ENCODE measurements around the gene TBC1D19.

TBC1D19 gene

DNA sequence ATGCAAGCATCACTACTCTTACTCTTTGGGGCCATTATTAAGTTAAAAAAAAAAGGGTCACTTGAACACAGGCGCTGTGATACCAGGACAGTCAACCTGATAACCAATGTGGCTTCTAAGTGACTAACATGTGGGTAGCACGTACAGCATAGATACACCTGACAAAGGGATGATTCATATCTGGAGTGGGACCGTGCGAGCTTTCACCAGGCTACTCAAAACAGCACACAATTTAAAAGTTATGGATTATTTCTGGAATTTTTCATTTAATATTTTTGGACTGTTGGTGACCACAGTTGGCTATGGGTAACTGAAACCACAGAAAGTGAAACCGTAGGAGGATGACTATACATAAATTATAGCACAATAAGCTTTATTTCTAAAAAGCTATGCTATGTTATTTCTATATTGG is 162.9 kb downstream of the TBC1D19 start:
- DNase-seq = no peak

DNA sequence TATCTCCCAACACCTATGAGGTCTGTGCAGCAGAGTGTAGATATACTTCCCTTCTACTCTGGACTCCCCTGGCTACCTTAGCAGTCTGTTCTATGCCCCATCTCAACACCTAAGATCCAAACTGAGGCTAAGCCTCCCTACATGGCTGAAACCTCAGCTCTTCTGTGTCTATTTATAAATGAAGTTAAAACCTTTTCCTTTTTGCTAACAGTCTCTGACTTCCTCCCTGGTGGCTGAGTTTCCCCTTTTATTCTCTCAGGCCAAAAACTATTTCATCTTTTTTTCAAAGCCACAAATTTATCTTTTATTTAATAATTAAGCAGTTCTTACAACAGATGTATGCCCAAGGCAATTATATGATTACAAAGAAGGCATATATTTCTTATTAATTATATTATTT is 164.9 kb downstream of the TBC1D19 start:
- DNase-seq = no peak

DNA sequence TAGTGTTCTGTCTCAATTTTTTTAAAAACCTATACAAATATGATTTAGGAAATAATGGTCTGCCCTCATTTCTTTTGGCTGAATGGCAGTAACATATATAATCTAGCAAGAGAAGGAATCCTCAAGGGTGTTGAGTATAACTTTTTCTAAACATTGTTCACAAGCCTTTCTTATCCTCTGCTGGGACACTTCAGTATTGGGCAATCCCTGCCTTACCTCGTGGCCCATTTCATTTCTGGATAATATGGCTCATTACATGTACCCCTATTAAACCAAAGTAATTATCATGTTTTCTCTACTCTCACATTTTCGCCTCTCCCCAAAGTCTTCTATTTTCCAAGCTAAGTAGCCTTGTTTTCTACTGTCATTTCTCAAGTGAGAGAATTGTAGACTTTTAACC is 166.0 kb downstream of the TBC1D19 start:
- no peak for DNase-seq

DNA sequence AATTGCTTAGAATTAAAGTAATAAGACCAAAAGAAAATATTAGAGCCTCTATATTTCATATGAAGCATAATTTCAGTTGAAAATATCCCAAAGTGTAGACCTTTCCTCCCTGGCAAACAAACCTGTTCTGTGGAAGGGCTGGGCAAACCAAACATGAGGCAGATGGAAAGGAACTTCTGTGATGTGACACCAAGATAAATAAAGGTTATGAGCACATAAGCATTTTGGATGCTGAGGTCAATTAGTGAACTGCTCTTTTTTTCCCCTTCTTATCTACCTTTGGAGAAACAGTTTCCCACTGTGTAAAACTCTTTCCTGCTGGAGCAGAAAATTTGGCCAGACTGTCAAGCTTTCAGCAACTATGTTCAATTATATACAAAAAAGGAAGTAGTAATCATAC is 167.1 kb downstream of the TBC1D19 start:
- no peak for DNase-seq

DNA sequence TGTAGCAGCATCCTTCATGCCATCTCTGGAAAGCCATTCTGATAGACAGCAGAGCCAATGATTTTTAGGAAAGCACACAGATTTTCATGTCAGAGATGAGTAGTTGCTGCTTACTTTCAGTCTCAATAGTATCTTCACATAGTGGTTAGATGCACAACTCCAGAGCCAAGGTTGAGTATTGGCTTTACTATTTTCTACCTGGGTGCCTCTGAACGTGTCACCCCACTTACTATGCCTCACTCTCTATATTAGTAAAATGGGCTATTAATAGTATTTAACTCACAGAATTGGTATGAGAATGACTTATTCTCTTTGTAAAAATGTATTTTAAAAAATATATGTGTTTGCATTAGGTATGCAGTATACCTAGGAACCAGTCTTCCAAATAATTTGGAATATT is 168.0 kb downstream of the TBC1D19 start:
- no peak for DNase-seq

DNA sequence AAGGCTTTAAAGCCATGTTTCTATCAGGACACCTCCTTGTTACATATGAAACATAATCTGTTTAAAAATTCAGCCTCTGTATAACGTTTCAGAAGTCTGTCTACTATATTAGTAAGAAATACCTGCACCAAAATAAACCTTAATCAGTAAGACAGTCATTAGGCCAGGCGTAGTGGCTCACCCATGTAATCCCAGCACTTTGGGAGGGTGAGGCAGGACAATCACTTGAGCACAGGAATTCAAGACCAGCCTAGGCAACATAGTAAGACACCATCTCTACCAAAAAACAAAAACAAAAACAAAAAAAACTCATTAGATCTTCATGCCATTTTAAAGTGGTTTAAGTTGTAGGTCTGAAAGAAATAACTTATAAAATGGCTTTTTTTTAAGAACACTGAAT is 169.3 kb downstream of the TBC1D19 start:
- no peak for DNase-seq

DNA sequence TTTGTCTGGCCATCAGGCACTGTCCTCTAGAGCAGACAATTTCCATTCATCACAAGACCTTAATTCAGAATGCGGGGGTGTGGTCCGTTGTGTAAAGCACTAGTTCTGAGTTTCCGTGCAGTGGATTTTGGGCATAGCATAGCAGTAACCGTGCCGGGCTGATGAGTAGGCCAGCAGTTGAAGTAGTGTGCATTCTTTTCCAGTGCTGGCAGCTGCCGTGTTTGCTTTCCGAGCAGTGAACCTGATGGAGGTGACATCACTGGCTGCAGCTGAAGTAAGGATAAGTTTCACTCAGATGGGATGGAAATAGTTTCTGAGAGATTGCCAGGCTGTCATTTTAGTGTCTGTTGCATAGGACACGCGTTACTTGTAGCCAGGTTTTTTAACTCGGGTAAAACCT is 169.7 kb downstream of the TBC1D19 start:
- no peak for DNase-seq

DNA sequence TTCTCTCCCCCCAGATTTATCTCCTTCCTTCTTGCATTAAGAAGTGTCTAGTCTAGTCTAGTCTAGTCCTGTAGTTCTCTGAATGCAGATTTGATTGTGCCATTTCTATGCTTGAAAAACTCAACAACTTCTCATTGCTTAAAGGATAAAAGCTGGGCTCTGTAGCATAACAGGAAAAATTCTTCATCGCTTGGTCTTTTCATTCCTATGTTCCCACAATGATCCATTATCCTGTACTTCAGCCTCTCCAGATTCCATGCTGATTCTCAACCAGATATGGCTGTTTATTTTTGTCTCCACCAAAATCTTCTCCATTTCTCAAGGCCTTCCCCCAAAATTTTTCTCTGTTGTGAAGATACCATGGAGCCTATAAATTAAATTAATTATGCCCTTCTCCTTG is 173.9 kb downstream of the TBC1D19 start:
- no peak for DNase-seq

DNA sequence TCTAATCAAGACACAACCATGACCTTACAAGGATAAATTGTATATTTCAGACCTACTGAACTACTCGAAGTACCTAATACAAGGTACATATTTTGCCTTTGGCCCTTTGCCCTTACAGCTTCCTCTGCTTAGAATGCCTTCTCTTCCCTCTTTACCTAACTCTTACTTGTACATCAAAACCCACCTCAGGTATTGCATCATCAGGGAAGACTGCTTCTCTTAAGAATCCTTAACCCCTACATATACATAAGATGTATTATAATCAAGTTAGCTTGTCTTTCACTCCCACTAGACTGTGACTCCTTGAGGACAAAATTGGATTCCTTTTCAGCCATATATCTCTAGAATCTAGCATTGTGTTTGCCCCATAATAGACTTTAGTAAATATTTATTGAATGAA is 175.0 kb downstream of the TBC1D19 start:
- no peak for DNase-seq

DNA sequence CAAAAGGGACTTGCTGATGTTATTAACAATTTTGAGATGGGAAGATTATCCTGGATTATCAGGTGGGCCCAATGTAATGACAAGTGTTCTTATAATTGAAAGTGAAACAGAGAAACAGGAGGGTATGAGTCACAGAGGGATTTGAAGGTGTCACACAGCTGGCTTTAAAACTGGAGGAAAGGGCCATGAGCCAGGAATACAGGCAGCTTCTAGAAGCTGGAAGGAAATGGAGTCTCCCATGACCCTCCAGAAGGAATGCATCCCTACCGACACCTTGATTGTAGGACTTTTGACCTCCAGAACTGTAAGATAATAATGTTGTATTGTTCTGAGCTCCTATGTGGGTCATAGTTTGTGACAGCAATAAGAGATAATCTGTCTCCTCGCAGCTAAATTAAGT is 178.8 kb downstream of the TBC1D19 start:
- no peak for DNase-seq

DNA sequence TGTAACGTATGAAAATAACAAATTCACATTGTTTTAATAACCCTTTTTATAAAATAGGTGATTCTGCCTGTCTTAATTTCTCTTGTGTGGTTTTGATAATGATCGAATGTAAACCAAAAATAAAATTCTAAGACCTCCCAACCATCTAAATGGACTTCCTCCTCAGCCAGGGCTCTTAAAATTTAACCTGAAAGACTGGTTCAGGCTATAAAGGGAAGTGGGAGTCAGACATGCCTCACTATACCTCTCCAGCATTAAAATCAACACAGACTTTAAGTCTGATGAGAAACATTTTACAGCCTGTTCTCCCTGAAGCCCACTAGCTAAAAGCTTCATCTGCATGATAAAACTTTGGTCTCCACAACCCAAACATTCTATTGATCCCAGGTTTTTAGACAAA is 179.2 kb downstream of the TBC1D19 start:
- no peak for DNase-seq

DNA sequence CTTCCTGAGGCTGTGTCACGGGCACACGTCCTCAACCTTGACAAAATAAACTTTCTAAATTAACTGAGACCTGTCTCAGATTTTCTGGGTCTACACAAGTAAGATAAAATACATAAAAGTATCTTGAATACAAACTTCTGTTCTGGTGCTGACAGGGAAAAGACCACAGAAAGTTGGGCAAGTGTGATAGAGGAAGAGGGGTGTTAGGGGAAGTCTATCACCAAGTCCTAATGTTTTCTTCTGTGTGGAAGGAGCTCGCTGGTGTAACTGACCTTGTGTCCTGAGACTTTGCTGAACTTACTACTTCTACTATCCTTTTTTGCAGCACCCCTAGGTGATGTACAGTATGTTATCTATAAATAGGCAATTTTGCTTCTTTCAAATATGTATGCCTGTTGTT is 179.8 kb downstream of the TBC1D19 start:
- DNase-seq = no peak

DNA sequence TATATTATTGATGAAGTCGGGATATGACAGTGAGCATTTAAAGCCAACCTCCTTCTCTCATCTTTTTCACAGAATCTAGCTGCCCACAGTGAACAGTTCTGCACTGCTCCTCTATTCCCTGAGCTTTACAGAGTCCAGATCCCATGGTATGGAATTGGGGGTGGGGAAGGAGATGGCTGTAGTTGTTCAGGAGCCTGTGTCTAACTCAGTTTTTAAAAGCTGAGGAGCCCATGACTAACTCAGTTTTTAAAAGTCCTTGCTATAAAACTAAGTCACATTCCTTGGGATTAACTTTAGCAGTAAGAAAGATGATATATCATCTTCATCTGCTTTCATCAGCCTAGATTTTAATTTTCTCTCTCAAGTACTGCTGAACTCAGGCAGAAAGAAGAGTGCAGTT is 180.3 kb downstream of the TBC1D19 start:
- no peak for DNase-seq

DNA sequence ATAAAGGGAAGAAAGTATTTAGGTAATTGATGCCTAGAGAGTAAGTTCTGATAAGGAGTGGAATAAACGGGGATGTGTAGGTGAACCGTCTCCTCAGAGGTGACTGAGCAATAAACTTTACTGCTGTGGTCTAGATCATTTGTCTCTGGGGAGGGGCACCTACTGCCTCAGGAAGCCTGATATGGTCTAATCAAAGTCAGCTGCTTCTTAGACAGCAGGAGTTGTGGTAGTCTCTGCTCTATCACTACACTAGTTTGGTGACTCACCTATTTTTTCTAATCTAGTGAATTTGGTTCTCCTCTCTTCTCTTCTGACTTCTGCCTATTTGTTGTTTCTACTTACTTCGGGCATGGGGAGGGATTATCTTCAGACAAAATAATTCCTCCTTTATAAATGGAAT is 181.6 kb downstream of the TBC1D19 start:
- no peak for DNase-seq

DNA sequence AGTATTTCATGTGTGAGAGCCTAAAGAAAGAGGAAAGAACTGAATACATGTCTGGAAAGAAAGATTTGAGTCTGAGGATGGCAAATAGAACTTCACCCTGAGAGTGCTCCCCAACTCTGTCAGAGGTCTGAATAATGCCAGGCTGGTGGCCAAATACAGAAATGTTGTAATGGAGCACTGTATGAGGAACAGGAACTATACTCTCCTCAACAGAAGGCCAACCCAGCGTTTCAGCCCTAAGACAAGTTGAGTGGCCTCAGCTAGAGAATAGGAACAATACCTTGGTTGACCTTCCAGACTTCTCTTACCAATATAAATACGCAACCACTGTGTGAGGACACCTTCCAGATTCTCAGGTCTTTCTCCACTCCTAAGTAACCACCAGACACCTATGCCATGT is 182.3 kb downstream of the TBC1D19 start:
- DNase-seq = no peak

DNA sequence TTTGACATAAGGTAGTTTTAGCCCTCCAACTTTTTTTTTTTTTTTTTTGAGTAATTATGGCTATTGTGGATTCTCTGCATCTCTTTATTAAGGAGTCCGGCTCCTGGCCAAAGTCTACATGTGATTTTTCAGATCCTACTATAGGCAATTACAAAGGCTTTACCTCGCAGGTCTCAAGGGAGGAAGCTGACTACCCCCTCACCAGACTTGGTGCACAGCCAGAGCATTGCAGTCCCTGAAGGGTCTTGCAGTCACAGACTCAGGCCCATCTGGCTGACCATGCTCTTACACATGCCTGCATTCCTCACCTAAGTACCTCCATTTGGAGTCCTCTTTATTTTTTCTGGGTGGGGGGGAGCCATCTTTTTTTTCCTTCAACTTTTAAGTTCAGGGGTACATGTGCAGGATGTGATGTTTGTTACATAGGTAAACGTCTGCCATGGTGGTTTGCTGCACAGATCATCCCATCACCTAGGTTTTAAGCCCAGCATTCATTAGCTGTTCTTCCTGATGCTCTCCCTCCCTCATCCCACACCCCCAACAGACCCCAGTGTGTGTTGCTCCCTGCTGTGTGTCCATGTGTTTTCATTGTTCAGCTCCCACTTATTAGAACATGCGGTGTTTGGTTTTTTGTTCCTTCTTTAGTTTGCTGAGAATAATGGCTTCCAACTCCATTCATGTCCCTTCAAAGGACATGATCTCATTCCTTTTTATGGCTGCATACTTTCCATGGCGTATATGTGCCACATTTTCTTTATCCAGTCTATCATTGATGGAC is 188.4 kb downstream of the TBC1D19 start:
- no peak for DNase-seq

DNA sequence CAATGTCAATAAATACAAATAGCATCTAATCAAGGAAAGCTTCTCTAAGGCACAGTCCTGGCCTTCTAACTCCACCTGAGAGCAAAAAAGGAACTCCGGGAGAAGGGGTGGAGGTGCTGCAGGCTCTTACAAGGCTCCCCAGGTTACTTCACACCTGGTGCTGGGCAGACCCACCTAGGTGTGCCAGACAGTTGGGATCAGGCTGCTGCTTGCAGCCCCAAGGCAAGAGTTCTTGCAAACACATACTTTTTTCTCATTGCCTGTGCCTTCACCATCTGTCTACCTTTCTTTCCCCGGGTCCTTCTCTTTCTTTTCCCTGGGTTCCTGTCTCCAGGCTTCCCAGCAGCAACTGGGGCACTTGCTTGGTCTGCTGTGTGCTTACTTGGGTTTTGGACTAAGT is 195.3 kb downstream of the TBC1D19 start:
- DNase-seq = no peak

DNA sequence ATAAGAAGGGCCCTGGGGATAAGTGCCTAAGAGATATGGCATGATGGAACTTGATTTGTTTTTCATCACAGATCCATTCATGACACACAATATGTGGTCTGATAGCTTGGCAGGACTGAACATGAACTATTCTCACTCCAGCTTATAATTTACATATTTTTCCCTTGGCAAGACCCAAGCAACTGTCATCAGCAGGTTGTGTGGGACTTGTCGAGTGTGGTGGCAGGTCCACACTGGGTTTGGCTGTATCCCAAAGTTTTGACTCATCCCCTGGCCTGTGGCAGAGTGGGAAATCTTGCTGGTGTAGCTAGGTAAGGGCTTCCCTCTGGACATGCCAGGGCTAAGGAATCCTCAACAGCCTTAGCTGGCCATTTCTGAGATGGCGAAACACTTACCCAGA is 195.8 kb downstream of the TBC1D19 start:
- no peak for DNase-seq

DNA sequence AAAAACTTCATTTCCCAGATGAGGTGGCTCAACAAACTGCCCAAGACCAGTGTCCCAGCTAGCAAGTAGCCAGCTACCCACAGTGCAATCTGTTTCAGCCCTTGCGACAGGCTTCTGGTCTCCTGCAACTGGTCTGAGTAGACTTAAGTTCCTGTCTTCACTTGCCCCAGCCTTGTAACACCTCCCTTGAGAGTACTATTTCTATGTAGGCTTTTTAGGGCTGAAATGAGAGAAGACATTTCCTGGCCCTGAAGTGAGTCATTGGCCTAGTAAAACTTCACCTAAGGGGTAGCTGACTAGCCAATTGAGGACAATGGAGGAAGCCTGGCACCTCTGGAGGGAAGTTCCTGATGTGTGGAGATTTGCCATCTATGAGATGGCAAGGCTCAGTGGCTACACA is 196.7 kb downstream of the TBC1D19 start:
- no peak for DNase-seq

DNA sequence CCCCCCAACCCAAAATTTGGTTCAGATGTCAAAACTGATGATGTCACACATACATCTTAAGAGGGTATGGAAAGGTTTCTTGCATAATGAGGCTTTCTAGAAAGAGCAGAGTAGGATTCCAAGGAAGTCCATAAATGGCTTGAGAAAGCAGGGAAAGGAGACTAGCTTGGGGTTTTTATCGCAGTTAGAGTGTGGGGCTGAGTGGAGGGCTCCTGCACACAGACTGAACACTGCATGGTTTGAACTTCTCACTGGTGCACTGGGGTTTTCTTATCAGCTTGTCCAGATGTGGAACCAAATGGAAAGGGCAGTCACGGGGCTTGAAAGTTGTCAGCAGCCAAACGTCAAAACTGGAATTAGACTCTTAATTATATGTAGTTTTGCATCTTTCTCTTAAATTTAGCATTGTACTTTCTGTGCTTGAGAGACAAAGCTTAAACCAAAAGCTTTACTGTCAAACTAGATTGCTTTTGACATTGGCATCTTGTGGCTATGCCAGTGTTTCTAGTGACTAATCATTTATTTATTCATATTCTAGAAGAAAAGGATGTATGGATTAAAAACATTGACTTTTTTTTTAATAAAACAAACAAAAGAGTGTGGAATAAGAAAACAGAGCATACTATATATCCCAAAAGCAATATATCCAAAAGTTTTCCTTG is 198.4 kb downstream of the TBC1D19 start:
- DNase-seq = no peak

DNA sequence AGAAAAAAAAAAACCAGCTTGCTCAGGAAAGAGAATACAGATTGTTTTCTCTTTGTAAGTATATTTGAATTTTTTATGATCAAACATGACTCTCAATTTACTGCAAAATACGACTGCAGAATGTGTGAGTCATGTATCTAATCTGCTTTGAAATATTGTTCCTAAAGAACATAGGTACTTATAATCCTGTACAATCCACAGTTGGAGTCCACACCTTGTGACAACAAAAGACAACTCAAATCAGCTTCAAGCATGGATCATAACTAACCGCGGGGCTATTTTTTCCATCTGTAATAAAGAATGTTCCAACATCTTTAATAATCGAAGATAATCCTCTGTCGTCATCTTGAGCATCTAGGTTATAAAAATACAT is 198.9 kb downstream of the TBC1D19 start:
- no peak for DNase-seq

DNA sequence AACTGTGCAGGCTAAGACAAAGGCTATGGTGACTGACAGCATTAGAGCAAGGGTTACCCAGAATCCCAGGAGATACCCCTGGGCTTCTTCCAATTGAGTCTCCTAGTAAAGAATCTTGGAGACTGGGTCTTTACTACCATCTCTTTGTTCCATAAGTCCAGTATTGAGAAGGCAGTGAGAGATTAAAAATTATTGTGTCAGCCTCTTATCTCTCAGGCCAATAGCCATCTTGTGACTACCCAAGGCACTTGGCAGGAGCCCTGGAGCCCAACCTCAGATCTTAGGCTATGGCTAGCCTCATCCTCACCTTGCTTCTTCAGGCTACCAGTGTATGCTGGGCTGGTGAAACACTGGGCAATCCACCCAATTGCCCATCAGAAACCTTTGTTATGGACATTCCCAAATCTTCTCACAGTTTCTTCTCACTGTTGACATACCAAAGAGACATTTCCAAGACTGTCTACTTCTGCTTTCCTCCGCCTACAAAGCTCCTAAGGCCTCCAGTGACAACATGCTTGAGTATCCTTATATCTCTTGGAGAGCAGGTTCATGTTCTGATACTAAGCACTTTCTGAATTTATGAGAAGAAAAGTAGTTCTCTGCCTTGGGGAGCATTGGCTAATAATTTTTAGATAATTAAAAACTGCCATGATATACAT is 200.5 kb downstream of the TBC1D19 start:
- no peak for DNase-seq

DNA sequence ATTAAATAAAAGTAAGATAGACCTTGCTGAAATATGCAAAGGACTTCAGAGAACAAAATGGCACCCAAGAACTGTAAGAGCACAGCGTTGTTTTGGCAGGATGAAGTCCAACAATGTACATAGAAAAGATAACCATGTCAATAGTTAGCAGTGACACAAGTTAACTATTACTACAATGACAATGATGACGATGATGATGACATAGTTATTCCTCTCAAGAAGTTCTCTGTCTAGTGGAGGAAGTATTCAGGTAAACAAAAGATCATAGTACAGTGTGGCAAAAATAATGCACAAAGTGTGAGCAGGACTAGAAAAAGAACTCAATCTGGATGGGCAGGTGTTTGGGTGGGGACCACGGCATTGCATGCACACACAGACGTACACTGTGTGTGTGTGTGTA is 201.4 kb downstream of the TBC1D19 start:
- no peak for DNase-seq

DNA sequence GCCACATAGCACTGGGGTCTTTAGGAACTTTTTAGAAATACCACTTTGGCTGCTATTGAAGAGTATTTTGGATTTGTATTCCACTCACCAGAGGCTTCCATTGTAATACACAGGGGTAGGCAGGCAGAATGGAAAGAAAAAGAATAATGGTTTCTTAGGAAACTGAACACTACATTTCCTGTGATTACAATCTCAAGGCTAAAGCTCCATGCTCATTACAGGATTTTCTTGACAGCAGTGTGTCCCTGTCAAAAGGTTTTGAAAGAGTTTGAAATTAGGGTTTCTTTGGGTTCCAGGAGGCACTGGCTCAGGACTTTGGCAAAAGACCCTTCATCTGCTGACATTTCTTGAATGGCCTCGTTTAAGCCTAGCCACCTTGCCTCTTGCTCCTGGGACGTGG is 201.9 kb downstream of the TBC1D19 start:
- no peak for DNase-seq

DNA sequence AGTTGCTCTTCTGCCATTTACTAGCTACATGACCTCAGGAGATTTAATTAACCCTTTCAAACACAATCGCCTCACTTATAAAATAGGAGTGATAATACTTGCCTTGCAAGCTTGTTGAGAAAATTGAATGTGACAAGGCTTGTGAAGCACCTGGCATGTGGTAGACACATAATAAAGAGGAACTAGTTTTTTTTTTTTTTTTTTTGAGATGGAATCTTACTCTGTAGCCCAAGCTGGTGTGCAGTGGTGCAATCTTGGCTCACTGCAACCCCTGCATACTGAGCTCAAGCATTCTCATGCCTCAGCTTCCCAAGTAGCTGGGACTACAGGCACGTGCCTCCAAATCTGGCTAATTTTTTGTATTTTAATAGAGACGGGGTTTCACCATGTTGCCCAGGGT is 203.0 kb downstream of the TBC1D19 start:
- DNase-seq = no peak
